Measurements from ENCODE around the gene PRXL2A.
"Not testable (repeated sequence)": the region's sequence is repeated elsewhere in the genome, so short reads cannot be mapped to it uniquely, and the experiment has no call there.

PRXL2A gene

DNA sequence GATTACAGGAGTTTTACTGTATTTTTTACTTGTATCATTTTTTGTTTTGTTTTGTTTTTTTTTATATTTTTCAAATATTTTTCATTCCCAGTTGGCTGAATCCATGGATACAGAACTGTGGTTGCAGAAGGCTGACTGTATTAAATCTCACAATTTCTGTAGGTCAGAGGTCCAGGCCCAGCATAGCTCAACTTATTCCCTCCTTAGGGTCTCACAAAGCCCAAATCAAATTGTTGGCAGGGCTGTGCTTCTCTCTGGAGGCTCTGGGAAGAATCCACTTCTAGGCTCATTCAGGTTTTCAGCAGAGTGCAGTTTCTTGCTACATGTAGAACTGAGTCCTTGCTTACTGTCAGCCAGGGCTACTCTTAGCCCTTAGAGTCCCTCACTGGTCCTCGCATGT lies 68.3 kb downstream of the PRXL2A start:
- Histone ChIP-seq H3K36me3 (peaks cover 9% of the 10 kb centered on the region), H3K27ac (peak overlapping the region; percentile 56), H3K9me3 (no peaks in the 10 kb centered on the region), H3K4me3 (ENCODE audit: low read depth in 1 of 2, low read length in 1 of 2) (no peak overlapping the region), H3K27me3 (no peaks in the 10 kb centered on the region), H3K4me1 (ENCODE audit: control insufficient read depth in 1 of 2, insufficient read depth in 1 of 2, low read depth in 1 of 2, low read length in 1 of 2) (peaks cover 7 to 21% of the 10 kb centered on the region in 2 experiments)
- TF ChIP-seq, protein P1, sequence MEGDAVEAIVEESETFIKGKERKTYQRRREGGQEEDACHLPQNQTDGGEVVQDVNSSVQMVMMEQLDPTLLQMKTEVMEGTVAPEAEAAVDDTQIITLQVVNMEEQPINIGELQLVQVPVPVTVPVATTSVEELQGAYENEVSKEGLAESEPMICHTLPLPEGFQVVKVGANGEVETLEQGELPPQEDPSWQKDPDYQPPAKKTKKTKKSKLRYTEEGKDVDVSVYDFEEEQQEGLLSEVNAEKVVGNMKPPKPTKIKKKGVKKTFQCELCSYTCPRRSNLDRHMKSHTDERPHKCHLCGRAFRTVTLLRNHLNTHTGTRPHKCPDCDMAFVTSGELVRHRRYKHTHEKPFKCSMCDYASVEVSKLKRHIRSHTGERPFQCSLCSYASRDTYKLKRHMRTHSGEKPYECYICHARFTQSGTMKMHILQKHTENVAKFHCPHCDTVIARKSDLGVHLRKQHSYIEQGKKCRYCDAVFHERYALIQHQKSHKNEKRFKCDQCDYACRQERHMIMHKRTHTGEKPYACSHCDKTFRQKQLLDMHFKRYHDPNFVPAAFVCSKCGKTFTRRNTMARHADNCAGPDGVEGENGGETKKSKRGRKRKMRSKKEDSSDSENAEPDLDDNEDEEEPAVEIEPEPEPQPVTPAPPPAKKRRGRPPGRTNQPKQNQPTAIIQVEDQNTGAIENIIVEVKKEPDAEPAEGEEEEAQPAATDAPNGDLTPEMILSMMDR (IDR thresholded peaks at IDR 0.05) = no peak

DNA sequence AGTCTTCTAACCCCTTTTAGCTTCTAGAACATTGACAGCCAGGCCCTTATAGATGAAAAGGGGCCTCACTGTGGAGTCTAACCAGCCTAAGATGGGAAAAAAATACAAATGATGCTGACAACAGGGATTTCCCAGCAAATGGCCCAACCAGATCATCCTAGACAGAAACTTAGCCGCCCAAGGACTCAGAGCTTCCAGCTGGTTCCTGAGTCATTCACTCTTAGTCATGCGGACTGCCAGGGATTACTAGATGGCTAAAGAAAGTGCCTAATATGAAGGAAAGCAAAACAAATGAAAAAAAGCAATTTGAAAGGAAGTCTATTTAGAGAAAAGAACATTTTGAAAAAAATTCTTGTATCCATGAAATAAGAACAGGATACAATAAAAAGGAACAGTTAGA lies 69.5 kb downstream of the PRXL2A start:
- Histone ChIP-seq H3K9me3 (no peaks in the 10 kb centered on the region), H3K4me1 (ENCODE audit: control insufficient read depth in 1 of 2, insufficient read depth in 1 of 2, low read depth in 1 of 2, low read length in 1 of 2) (peaks cover 4 to 20% of the 10 kb centered on the region in 2 experiments), H3K27me3 (no peaks in the 10 kb centered on the region), H3K27ac (peak overlapping the region; percentile 56), H3K4me3 (ENCODE audit: low read depth in 1 of 2, low read length in 1 of 2) (no peak overlapping the region), H3K36me3 (peaks cover 6% of the 10 kb centered on the region)
- TF ChIP-seq, protein P1 (IDR thresholded peaks at IDR 0.05) = no peak

DNA sequence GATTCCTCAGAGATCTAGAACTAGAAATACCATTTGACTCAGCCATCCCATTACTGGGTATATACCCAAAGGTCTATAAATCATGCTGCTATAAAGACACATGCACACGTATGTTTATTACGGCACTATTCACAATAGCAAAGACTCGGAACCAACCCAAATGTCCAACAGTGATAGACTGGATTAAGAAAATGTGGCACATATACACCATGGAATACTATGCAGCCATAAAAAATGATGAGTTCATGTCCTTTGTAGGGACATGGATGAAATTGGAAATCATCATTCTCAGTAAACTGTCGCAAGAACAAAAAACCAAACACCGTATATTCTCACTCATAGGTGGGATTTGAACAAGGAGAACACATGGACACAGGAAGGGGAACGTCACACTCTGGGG lies 72.0 kb downstream of the PRXL2A start:
- not testable (repeated sequence) for H3K27ac ChIP-seq; H3K9me3 ChIP-seq; H3K4me3 ChIP-seq (ENCODE audit: low read depth in 1 of 2, low read length in 1 of 2); H3K36me3 ChIP-seq; H3K27me3 ChIP-seq
- peaks cover 26 to 32% of the 10 kb centered on the region in 2 experiments for H3K4me1 ChIP-seq (ENCODE audit: control insufficient read depth in 1 of 2, insufficient read depth in 1 of 2, low read depth in 1 of 2, low read length in 1 of 2)

DNA sequence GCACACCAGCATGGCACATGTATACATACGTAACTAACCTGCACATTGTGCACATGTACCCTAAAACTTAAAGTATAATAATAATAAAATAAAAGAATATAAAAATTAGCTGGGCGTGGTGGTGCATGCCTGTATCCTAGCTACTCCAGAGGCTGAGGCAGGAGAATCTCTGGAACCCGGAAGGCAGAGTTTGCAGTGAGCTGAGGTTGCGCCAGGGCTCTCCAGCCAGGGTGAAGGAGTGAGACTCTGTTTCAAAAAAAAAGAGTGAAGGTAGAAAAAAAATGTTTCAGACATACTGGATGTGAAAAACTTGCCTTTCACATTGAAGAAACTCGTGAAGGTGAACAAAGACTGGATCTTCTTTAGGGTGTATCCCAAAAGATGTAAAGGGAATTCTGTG lies 72.5 kb downstream of the PRXL2A start:
- Histone ChIP-seq H3K4me3 (ENCODE audit: low read depth in 1 of 2, low read length in 1 of 2) (no peak overlapping the region), H3K36me3 (no peaks in the 10 kb centered on the region), H3K27me3 (no peaks in the 10 kb centered on the region), H3K4me1 (ENCODE audit: control insufficient read depth in 1 of 2, insufficient read depth in 1 of 2, low read depth in 1 of 2, low read length in 1 of 2) (peaks cover 31 to 37% of the 10 kb centered on the region in 2 experiments), H3K27ac (no peak overlapping the region), H3K9me3 (no peaks in the 10 kb centered on the region)
- TF ChIP-seq, protein P1 (IDR thresholded peaks at IDR 0.05) = no peak

DNA sequence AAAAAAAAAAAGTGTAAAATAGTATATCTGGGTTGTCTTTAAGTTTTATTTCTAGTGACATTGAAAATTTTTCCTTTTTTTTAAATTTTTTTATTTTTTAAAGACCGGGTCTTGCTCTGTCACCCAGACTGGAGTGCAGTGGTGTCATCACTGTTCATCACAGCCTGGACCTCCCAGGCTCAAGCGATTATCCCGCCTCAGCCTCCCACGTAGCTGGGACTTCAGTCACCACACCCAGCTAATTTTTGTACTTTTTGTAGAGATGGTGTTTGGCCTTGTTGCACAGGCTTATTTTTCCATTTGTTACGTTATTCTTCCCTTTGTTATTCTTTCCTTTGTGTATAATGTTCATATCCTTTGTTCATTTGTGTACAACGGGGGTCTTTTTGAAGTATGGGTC lies 75.9 kb downstream of the PRXL2A start:
- Histone ChIP-seq H3K9me3 (no peaks in the 10 kb centered on the region), H3K4me3 (ENCODE audit: low read depth in 1 of 2, low read length in 1 of 2) (no peak overlapping the region), H3K36me3 (peaks cover 1% of the 10 kb centered on the region), H3K27me3 (no peaks in the 10 kb centered on the region), H3K27ac (peak overlapping the region; percentile 96), H3K4me1 (ENCODE audit: control insufficient read depth in 1 of 2, insufficient read depth in 1 of 2, low read depth in 1 of 2, low read length in 1 of 2) (peaks cover 61 to 66% of the 10 kb centered on the region in 2 experiments)
- TF ChIP-seq, protein P1 (IDR thresholded peaks at IDR 0.05) = no peak

DNA sequence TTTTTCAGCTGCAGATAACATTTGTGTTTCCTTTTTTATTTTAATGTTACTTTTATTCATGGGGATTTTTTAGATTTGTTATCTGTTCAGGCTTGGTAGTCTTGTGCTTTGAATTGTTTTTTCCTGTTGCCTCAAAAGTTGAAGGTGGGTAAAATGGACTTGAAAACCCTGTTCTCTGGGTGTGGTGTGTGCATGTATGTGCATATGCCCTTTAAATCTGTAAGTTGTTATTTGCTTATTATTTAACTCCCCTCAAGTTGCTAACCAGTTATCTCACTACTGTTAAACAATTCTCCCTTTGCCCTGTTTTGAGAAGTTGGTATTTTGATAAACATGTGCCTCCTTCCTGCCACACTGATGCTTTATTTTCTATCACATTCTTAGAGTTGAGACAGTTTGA lies 76.3 kb downstream of the PRXL2A start:
- H3K4me3 ChIP-seq (ENCODE audit: low read depth in 1 of 2, low read length in 1 of 2) = peak overlapping the region in 1 of 2 experiments; percentile 56
- H3K36me3 ChIP-seq = peaks cover 6% of the 10 kb centered on the region
- H3K9me3 ChIP-seq = no peaks in the 10 kb centered on the region
- no peaks in the 10 kb centered on the region for H3K27me3 ChIP-seq
- peak overlapping the region; percentile 96 for H3K27ac ChIP-seq
- H3K4me1 ChIP-seq (ENCODE audit: control insufficient read depth in 1 of 2, insufficient read depth in 1 of 2, low read depth in 1 of 2, low read length in 1 of 2) = peaks cover 65 to 70% of the 10 kb centered on the region in 2 experiments
- TF ChIP-seq, protein P1 (IDR thresholded peaks at IDR 0.05) = no peak
